GM20000 (cell line): Measurements from ENCODE around the gene NADK.

Experiments used
- DNase-seq: peaks from one replicate; pipeline ENCODE4 v3.0.0; 2012; ENCODE audit warnings: low spot score
- CTCF ChIP-seq: IDR thresholded peaks from 2 replicates; pipeline ENCODE4 v1.5.1; 2012; ENCODE audit warnings: mild to moderate bottlenecking, control low read depth; ENCODE audit errors: extremely low read depth, missing control alignments

NADK gene

GRCh38 chr1:1761504-1762376 lies 16.5 kb downstream of the NADK start:
- no peak for TF ChIP-seq CTCF
- DNase-seq, result no peak

- no peak for DNase-seq
- TF ChIP-seq CTCF, result no peak
Observed at GRCh38 chr1:1760715-1761114, 17.6 kb downstream of the NADK start.

- TF ChIP-seq CTCF, result no peak
- DNase-seq, result no peak
Observed at GRCh38 chr1:1760345-1760650, 18.0 kb downstream of the NADK start.

GRCh38 chr1:1759456-1760344 lies 18.6 kb downstream of the NADK start:
- no peak for TF ChIP-seq CTCF
- no peak for DNase-seq

GRCh38 chr1:1758692-1759455 lies 19.4 kb downstream of the NADK start:
- no peak for DNase-seq
- no peak for TF ChIP-seq CTCF

- peak; percentile 10 for DNase-seq
- no peak for TF ChIP-seq CTCF
Observed at GRCh38 chr1:1758059-1758621, 20.1 kb downstream of the NADK start.
